ENCODE results near the gene PCDHGB4. TPM values are rescaled to one million over a fixed set of nuclear protein-coding genes. Genes with fewer than 3 reads are reported as not detected.
"Not testable (repeated sequence)": the region's sequence is repeated elsewhere in the genome, so short reads cannot be mapped to it uniquely, and the experiment has no call there.

Gene PCDHGB4
- total RNA-seq, 2 donors from 2014 or later = 3.6 to 4.9 TPM

GRCh38 chr5:141417494-141418172, 30.1 kb downstream of the PCDHGB4 start, which contains the start of gene PCDHGB7:
Gene PCDHGB7, plus strand, starts transcription at chr5:141417677. Its CDS starts 183 bp downstream, at chr5:141417860.
- H3K36me3 ChIP-seq (replicated peaks in 1 of 2; ENCODE audit: insufficient read depth in 1 of 2, low read depth in 2 of 2); H3K27ac ChIP-seq; H3K27me3 ChIP-seq; H3K4me1 ChIP-seq: not testable (repeated sequence)
- ATAC-seq = peak; percentile 82
- intact Hi-C loops (cut with DNase I) = loop anchor here (10.0 kb wide), 1 partner anchor 97 kb away; no protein-coding TSS in a partner anchor
- DNase-seq = peak; percentile 54 to 72 (median 66)
- Histone ChIP-seq H3K4me3 (peak within 1 kb of the TSS in 1 of 2 donors; percentile 4), H3K9me3 (peaks cover 0 to 82% (median 8%) of the 10 kb centered on the region in 3 donors)
- 5 to 9% methylated on average over 30 to 47 of the region's 47 CpGs for WGBS, 2 donors
- peak in 6 of 7 experiments; percentile 25 to 65 (median 60) for TF ChIP-seq CTCF (IDR thresholded peaks at IDR 0.05)

DNA sequence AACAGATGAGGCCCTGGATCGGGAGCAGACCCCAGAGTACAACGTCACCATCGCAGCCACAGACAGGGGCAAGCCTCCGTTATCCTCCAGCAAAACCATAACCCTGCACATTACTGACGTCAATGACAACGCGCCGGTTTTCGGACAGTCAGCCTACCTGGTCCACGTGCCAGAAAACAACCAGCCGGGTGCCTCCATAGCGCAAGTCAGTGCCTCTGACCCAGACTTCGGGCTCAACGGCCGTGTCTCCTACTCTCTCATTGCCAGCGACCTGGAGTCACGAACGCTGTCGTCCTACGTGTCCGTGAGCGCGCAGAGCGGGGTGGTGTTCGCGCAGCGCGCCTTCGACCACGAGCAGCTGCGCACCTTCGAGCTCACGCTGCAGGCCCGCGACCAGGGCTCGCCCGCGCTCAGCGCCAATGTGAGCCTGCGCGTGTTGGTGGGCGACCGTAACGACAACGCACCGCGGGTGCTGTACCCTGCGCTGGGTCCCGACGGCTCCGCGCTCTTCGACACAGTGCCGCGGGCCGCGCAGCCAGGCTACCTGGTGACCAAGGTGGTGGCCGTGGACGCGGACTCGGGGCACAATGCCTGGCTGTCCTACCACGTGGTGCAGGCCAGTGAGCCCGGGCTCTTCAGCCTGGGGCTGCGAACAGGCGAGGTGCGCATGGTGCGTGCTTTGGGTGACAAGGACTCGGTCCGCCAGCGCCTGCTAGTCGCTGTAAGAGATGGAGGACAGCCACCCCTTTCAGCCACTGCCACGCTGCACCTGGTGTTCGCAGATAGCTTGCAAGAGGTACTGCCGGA, 31.8 kb downstream of the PCDHGB4 start:
- Histone ChIP-seq H3K4me3 (no peak overlapping the region), H3K27ac (no peak overlapping the region), H3K36me3 (replicated peaks in 1 of 2; ENCODE audit: insufficient read depth in 1 of 2, low read depth in 2 of 2) (no peaks in the 10 kb centered on the region), H3K27me3 (no peaks in the 10 kb centered on the region), H3K4me1 (no peaks in the 10 kb centered on the region), H3K9me3 (peaks cover 0 to 76% (median 11%) of the 10 kb centered on the region in 3 donors)
- DNase-seq (no peak), ATAC-seq (no peak)
- no peak for TF ChIP-seq POLR2A (IDR thresholded peaks at IDR 0.05)
- TF ChIP-seq CTCF (IDR thresholded peaks at IDR 0.05) = no peak
- intact Hi-C loops (cut with DNase I) = loop anchor here (10.0 kb wide), 1 partner anchor 96 kb away; no protein-coding TSS in a partner anchor
- WGBS, 2 donors = 17 to 30% methylated on average over 4 to 74 of the region's 74 CpGs

GRCh38 chr5:141420855-141421488, 33.5 kb downstream of the PCDHGB4 start, which contains the start of gene PCDHGA11:
Gene PCDHGA11, plus strand, starts transcription at chr5:141421051. Its CDS starts 177 bp downstream, at chr5:141421228.
- ATAC-seq (no peak), DNase-seq (peak in 1 of 4 donors; percentile 22)
- H3K9me3 ChIP-seq = peaks cover 0 to 79% (median 11%) of the 10 kb centered on the region in 3 donors
- H3K4me1 ChIP-seq = no peaks in the 10 kb centered on the region
- no peaks in the 10 kb centered on the region for H3K36me3 ChIP-seq (replicated peaks in 1 of 2; ENCODE audit: insufficient read depth in 1 of 2, low read depth in 2 of 2)
- intact Hi-C loops (cut with DNase I) = no loop called here
- no peak within 1 kb of the TSS for H3K4me3 ChIP-seq
- no peaks in the 10 kb centered on the region for H3K27me3 ChIP-seq
- TF ChIP-seq POLR2A (IDR thresholded peaks at IDR 0.05) (no peak), CTCF (IDR thresholded peaks at IDR 0.05) (peak in 4 of 7 experiments; percentile 23 to 36 (median 26))
- H3K27ac ChIP-seq = no peak within 1 kb of the TSS
- WGBS, 2 donors = 9 to 11% methylated on average over 25 to 42 of the region's 42 CpGs

DNA sequence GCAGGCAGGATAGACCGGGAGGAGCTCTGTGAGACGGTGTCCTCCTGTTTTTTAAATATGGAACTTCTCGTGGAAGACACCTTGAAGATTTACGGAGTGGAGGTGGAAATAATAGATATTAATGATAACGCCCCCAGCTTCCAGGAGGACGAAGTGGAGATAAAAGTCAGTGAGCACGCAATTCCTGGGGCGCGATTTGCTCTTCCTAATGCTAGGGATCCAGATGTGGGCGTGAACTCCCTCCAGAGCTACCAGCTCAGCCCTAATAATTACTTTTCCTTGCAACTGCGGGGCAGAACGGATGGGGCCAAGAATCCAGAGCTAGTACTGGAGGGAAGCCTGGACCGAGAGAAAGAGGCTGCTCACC, 34.0 kb downstream of the PCDHGB4 start:
- WGBS, 2 donors = 6 to 9% methylated on average over 12 to 13 of the region's 13 CpGs
- intact Hi-C loops (cut with DNase I) = no loop called here
- H3K36me3 ChIP-seq (replicated peaks in 1 of 2; ENCODE audit: insufficient read depth in 1 of 2, low read depth in 2 of 2) = no peaks in the 10 kb centered on the region
- no peaks in the 10 kb centered on the region for H3K4me1 ChIP-seq
- no peak overlapping the region for H3K27ac ChIP-seq
- H3K4me3 ChIP-seq = no peak overlapping the region
- DNase-seq = no peak
- TF ChIP-seq POLR2A (IDR thresholded peaks at IDR 0.05) (no peak), CTCF (IDR thresholded peaks at IDR 0.05) (no peak)
- no peaks in the 10 kb centered on the region for H3K27me3 ChIP-seq
- peaks cover 0 to 84% (median 11%) of the 10 kb centered on the region in 3 donors for H3K9me3 ChIP-seq
- ATAC-seq = no peak

All from body of pancreas (tissue), 4 donors.